SK-N-SH (cell line): ENCODE data around the gene YES1.

Source experiments
- CHD2 ChIP-seq: fragments of 150-350 bp; IDR thresholded peaks from 2 replicates; pipeline ENCODE4 v1.6.1; 2018; ENCODE audit warnings: low read length; ENCODE audit not compliant: partially characterized antibody
- CTCF ChIP-seq: fragments of 200-600 bp; sonication (generic); IDR thresholded peaks from 2 replicates; pipeline ENCODE4 v1.6.1; 2017; ENCODE audit warnings: antibody characterized with exemption, mild to moderate bottlenecking, moderate library complexity
- EP300 ChIP-seq, 2 experiments: IDR thresholded peaks; 2 replicates each; pipeline versions ENCODE4 v1.4.0 to v1.6.1; 2012; ENCODE audit warnings: borderline replicate concordance in 1 of 2, low read depth in 1 of 2, low read length in 1 of 2
- GABPA ChIP-seq: IDR thresholded peaks from 2 replicates; pipeline ENCODE4 v1.4.0; 2012; ENCODE audit warnings: low read depth, mild to moderate bottlenecking
- JUND ChIP-seq: IDR thresholded peaks from 2 replicates; pipeline ENCODE4 v1.4.0; 2012
- POLR2AphosphoS5 ChIP-seq: IDR thresholded peaks from 2 replicates; pipeline ENCODE4 v1.6.1; 2012; ENCODE audit warnings: low read depth, low read length
- REST ChIP-seq: IDR thresholded peaks from 2 replicates; pipeline ENCODE4 v1.6.1; 2012; ENCODE audit warnings: mild to moderate bottlenecking, low read depth, low read length, moderate library complexity
- SIN3A ChIP-seq: IDR thresholded peaks from 2 replicates; pipeline ENCODE4 v1.6.1; 2012; ENCODE audit warnings: low read depth, mild to moderate bottlenecking, low read length, moderate library complexity, borderline replicate concordance
- SMC3 ChIP-seq: IDR thresholded peaks from 2 replicates; pipeline ENCODE4 v1.6.1; 2012; ENCODE audit warnings: low read depth, low read length, improper control_type of control experiment
- TAF1 ChIP-seq: IDR thresholded peaks from 2 replicates; pipeline ENCODE4 v1.6.1; 2012; ENCODE audit warnings: low read depth, mild to moderate bottlenecking, low read length, moderate library complexity, borderline replicate concordance
- YY1 ChIP-seq: IDR thresholded peaks from 2 replicates; pipeline ENCODE4 v1.4.0; 2012; ENCODE audit warnings: low read depth, mild to moderate bottlenecking

- TF ChIP-seq CTCF (no peak), JUND (no peak), YY1 (no peak), POLR2AphosphoS5 (no peak), TAF1 (no peak), CHD2 (no peak), SIN3A (no peak), SMC3 (no peak), REST (no peak), GABPA (no peak), EP300 (IDR thresholded peaks at IDR 0.05; ENCODE audit: borderline replicate concordance in 1 of 2, low read depth in 1 of 2, low read length in 1 of 2) (no peak)
Measured at GRCh38 chr18:773980-774624, 37.9 kb downstream of the YES1 start.
